K562 (cell line): ENCODE measurements around the gene RALY. TPM values are rescaled to one million over a fixed set of nuclear protein-coding genes. Genes with fewer than 3 reads are reported as not detected.

ENCODE experiments used
- AFF1 ChIP-seq, 2 experiments: fragments of 450-650 bp; IDR thresholded peaks; 2 replicates each; pipeline ENCODE4 v1.6.1; 2018; ENCODE audit warnings: mild to moderate bottlenecking in 2 of 2, low read depth in 1 of 2; ENCODE audit not compliant: partially characterized antibody in 2 of 2
- ATF3 ChIP-seq, 2 experiments: fragments of 450-650 bp in 1 of 2; sonication (generic) in 1 of 2; formaldehyde crosslinking in 1 of 2; IDR thresholded peaks in 1 of 2; conservative IDR thresholded peaks in 1 of 2; 2 replicates each; pipeline versions ENCODE4 v1.6.1 to v1.8.1; 2016 to 2023; ENCODE audit warnings: mild to moderate bottlenecking in 2 of 2, moderate library complexity in 2 of 2, inconsistent platforms in 1 of 2, missing genetic modification reagents in 1 of 2
- E2F1 ChIP-seq: sonication (generic); formaldehyde crosslinking; IDR thresholded peaks from 2 replicates; pipeline ENCODE4 v1.8.1; 2023; ENCODE audit warnings: mild to moderate bottlenecking, missing genetic modification reagents, moderate library complexity
- ELK1 ChIP-seq: sonication (generic); formaldehyde crosslinking; IDR thresholded peaks from 2 replicates; pipeline ENCODE4 v1.8.1; 2022; ENCODE audit warnings: missing genetic modification reagents
- FIP1L1 ChIP-seq: fragments of 200-400 bp; formaldehyde crosslinking; IDR thresholded peaks from 2 replicates; pipeline ENCODE4 v1.6.1; 2018; ENCODE audit warnings: mild to moderate bottlenecking, low read depth, low read length; ENCODE audit not compliant: poor library complexity, severe bottlenecking
- FOS ChIP-seq: IDR thresholded peaks from 3 replicates; pipeline ENCODE4 v1.6.1; 2011; ENCODE audit not compliant: insufficient read length; ENCODE audit errors: extremely low read depth
- GABPB1 ChIP-seq: sonication (generic); formaldehyde crosslinking; IDR thresholded peaks from 2 replicates; pipeline ENCODE4 v1.8.0; 2022; ENCODE audit warnings: mild to moderate bottlenecking, missing genetic modification reagents
- NR2C1 ChIP-seq, 2 experiments: fragments of 450-650 bp; IDR thresholded peaks; 2 replicates each; pipeline ENCODE4 v1.6.1; 2017; ENCODE audit warnings: mild to moderate bottlenecking in 2 of 2, antibody characterized with exemption in 1 of 2, inconsistent platforms in 1 of 2, missing compliant biosample characterization in 1 of 2, missing genetic modification characterization in 1 of 2
- PCBP1 ChIP-seq: fragments of 200-400 bp; formaldehyde crosslinking; IDR thresholded peaks from 2 replicates; pipeline ENCODE4 v1.6.1; 2018; ENCODE audit warnings: mild to moderate bottlenecking, low read depth, low read length; ENCODE audit not compliant: poor library complexity, severe bottlenecking
- SRSF9 ChIP-seq: fragments of 200-400 bp; formaldehyde crosslinking; IDR thresholded peaks from 2 replicates; pipeline ENCODE4 v1.6.1; 2017; ENCODE audit warnings: low read depth, low read length, borderline replicate concordance
- ZFX ChIP-seq: sonication (generic); formaldehyde crosslinking; IDR thresholded peaks from 2 replicates; pipeline ENCODE4 v1.8.0; 2022; ENCODE audit warnings: mild to moderate bottlenecking, missing genetic modification reagents, moderate library complexity
- ZNF12 ChIP-seq: sonication (generic); formaldehyde crosslinking; IDR thresholded peaks from 2 replicates; pipeline ENCODE4 v1.4.0; 2020; ENCODE audit warnings: mild to moderate bottlenecking, missing genetic modification reagents
- ZNF609 ChIP-seq: sonication (generic); formaldehyde crosslinking; IDR thresholded peaks from 2 replicates; pipeline ENCODE4 v1.8.1; 2023; ENCODE audit warnings: missing genetic modification reagents, mild to moderate bottlenecking, borderline replicate concordance
- polyA plus RNA-seq, 8 experiments: library from polyadenylated mRNA; depleted of rRNA in 4 of 8; stranded (reverse) in 5 of 8; unstranded in 3 of 8; fragments of >200 nt; fragmentation: Nextera tagmentation in 2 of 8; fragmentation: Illumina TruSeq in 1 of 8; extraction: Ambion mirVana in 2 of 8; extraction: Trizol in 1 of 8; gene quantifications; 2 replicates each; pipeline versions ENCODE4 v1.2.1 to v1.2.3, GENCODE V29; 2011 to 2014; ENCODE audit warnings: inconsistent platforms in 1 of 8, missing spikeins in 1 of 8
- total RNA-seq, 7 experiments: library from RNA; depleted of rRNA in 6 of 7; stranded (reverse); fragments of >200 nt in 6 of 7; fragmentation: Illumina TruSeq in 2 of 7; extraction: Trizol in 2 of 7; gene quantifications; 2 replicates each; pipeline versions ENCODE4 v1.2.1 to v1.2.3, GENCODE V29; 2011 to 2021; ENCODE audit warnings: low replicate concordance in 1 of 7

Gene RALY
- total and polyA plus RNA-seq, 9 of the 15 experiments (the other 6 are each of a cell fraction or from before 2014, with no cell fraction given) = 0.80 to 207 (median 128) TPM

GRCh38 chr20:33992923-33993575 lies 662 bp upstream of the RALY start (continued):
- no peak for TF ChIP-seq ELK1 (CRISPR knock-in tag)
- no peak for TF ChIP-seq ATF3 (IDR thresholded peaks at IDR 0.05)
- no peak for TF ChIP-seq ATF3 (CRISPR knock-in tag; conservative IDR thresholded peaks at IDR 0.05)
- TF ChIP-seq ZFX (CRISPR knock-in tag) = peak; percentile 48
- TF ChIP-seq GABPB1 (CRISPR knock-in tag) = peak; percentile 81
- peak; percentile 10; the same call in 1 of the 2 replicates for TF ChIP-seq E2F1 (CRISPR knock-in tag)
- no peak for TF ChIP-seq FIP1L1
- no peak for TF ChIP-seq SRSF9
- no peak for TF ChIP-seq NR2C1 (IDR thresholded peaks at IDR 0.05)
- no peak for TF ChIP-seq NR2C1 (tag; IDR thresholded peaks at IDR 0.05)
- no peak for TF ChIP-seq ZNF12 (CRISPR knock-in tag)
- no peak for TF ChIP-seq PCBP1
- TF ChIP-seq AFF1 (IDR thresholded peaks at IDR 0.05; ENCODE audit: low read depth in 1 of 2, partially characterized antibody in 2 of 2) = peak in 1 of 2 experiments; percentile 7
- TF ChIP-seq ZNF609 (CRISPR knock-in tag) = no peak
- TF ChIP-seq FOS = no peak
